IMR-90 (cell line): ENCODE results near the gene TSEN34. TPM values are rescaled to one million over a fixed set of nuclear protein-coding genes. Genes with fewer than 3 reads are reported as not detected.
"Not testable (repeated sequence)": the region's sequence is repeated elsewhere in the genome, so short reads cannot be mapped to it uniquely, and the experiment has no call there.

Source experiments
- ATAC-seq: fragments of 200-7000 bp; cut with Tn5 transposase; 2 replicates; pipeline ENCODE4 v1.9.1; 2020; ENCODE audit warnings: low read depth, mild to moderate bottlenecking, moderate library complexity
- BruUV-seq: library from RNA; stranded (reverse); fragments of 400-500 nt; replicated peaks from 2 replicates; lab custom pipeline; 2021; lab: Mats Ljungman, UMichigan
- CTCF ChIA-PET: fragments of 300-600 bp; formaldehyde crosslinking; extraction: SDS; loops from one replicate; lab custom pipeline; 2021; ENCODE audit warnings: antibody characterized with exemption; lab: Yijun Ruan, JAX
- POLR2A ChIA-PET: fragments of 300-600 bp; sonication (Branson Sonifier 250); formaldehyde crosslinking; loops from one replicate; lab custom pipeline; 2022; ENCODE audit warnings: antibody characterized with exemption; ENCODE audit not compliant: unreplicated experiment; lab: Charles Lee
- DNase-seq: peaks from one replicate; pipeline ENCODE4 v3.0.0; 2013
- H2AFZ ChIP-seq: replicated peaks from 2 replicates; pipeline ENCODE3; 2013; ENCODE audit warnings: low read length, mild to moderate bottlenecking; ENCODE audit not compliant: poor library complexity
- H2AK5ac ChIP-seq: 2 replicates; pipeline ENCODE4 v1.6.1; 2013; ENCODE audit warnings: low read depth, low read length, inconsistent platforms
- H2AK9ac ChIP-seq: replicated peaks from 2 replicates; pipeline ENCODE3; 2013; ENCODE audit warnings: mild to moderate bottlenecking, low read depth, low read length, moderate library complexity; ENCODE audit not compliant: poor library complexity
- H2BK120ac ChIP-seq: 2 replicates; pipeline ENCODE4 v1.6.1; 2013; ENCODE audit warnings: low read depth, low read length, inconsistent platforms
- H2BK15ac ChIP-seq: 3 replicates; pipeline ENCODE4 v1.6.1; 2013; ENCODE audit warnings: low read depth, low read length, inconsistent platforms
- H2BK20ac ChIP-seq: 2 replicates; pipeline ENCODE4 v1.6.1; 2013; ENCODE audit warnings: low read depth, mild to moderate bottlenecking, inconsistent platforms, low read length, moderate library complexity
- H2BK5ac ChIP-seq: 2 replicates; pipeline ENCODE4 v1.6.1; 2013; ENCODE audit warnings: mild to moderate bottlenecking, low read depth, low read length, inconsistent platforms; ENCODE audit not compliant: poor library complexity, severe bottlenecking
- H3K14ac ChIP-seq: replicated peaks from 2 replicates; pipeline ENCODE4 v1.6.1; 2013; ENCODE audit warnings: low read depth, low read length, inconsistent platforms
- H3K18ac ChIP-seq: 2 replicates; pipeline ENCODE4 v1.6.1; 2013; ENCODE audit warnings: low read depth, low read length, control low read depth
- H3K23ac ChIP-seq: 2 replicates; pipeline ENCODE4 v1.6.1; 2013; ENCODE audit warnings: low read depth, low read length, inconsistent platforms
- H3K27ac ChIP-seq: 2 replicates; pipeline ENCODE4 v1.5.1; 2013; ENCODE audit warnings: mild to moderate bottlenecking, control low read depth, low read length; ENCODE audit not compliant: insufficient read depth
- H3K27me3 ChIP-seq: 2 replicates; pipeline ENCODE4 v1.6.1; 2013; ENCODE audit warnings: low read length; ENCODE audit not compliant: control insufficient read depth, insufficient read depth
- H3K36me3 ChIP-seq: 2 replicates; pipeline ENCODE4 v1.6.1; 2013; ENCODE audit warnings: low read length, mixed read lengths; ENCODE audit not compliant: control insufficient read depth, insufficient read depth
- H3K4ac ChIP-seq: 2 replicates; pipeline ENCODE4 v1.6.1; 2013; ENCODE audit warnings: low read depth, low read length, inconsistent platforms
- H3K4me1 ChIP-seq: 2 replicates; pipeline ENCODE4 v1.6.1; 2013; ENCODE audit warnings: low read length, mixed read lengths; ENCODE audit not compliant: control insufficient read depth, insufficient read depth
- H3K4me2 ChIP-seq: 2 replicates; pipeline ENCODE4 v1.6.1; 2013; ENCODE audit warnings: low read depth, mild to moderate bottlenecking, control low read depth, low read length, moderate library complexity
- H3K4me3 ChIP-seq: 2 replicates; pipeline ENCODE4 v1.5.1; 2013; ENCODE audit warnings: low read depth, mild to moderate bottlenecking, control low read depth, low read length, moderate library complexity; ENCODE audit not compliant: insufficient read depth
- H3K56ac ChIP-seq: 2 replicates; pipeline ENCODE4 v1.6.1; 2013; ENCODE audit warnings: low read length, inconsistent platforms; ENCODE audit not compliant: insufficient read depth; ENCODE audit errors: extremely low read depth
- H3K79me1 ChIP-seq, 2 experiments: 2 replicates each; pipeline ENCODE4 v1.6.1; 2013; ENCODE audit warnings: low read length in 2 of 2, inconsistent platforms in 1 of 2, low read depth in 1 of 2
- H3K9ac ChIP-seq: 2 replicates; pipeline ENCODE4 v1.6.1; 2013; ENCODE audit warnings: low read depth, low read length, control low read depth
- H3K9me1 ChIP-seq: 2 replicates; pipeline ENCODE4 v1.6.1; 2013; ENCODE audit warnings: low read length, inconsistent platforms; ENCODE audit not compliant: insufficient read depth
- H3K9me3 ChIP-seq: 2 replicates; pipeline ENCODE4 v1.6.1; 2013; ENCODE audit warnings: low read length; ENCODE audit not compliant: control insufficient read depth, insufficient read depth
- H4K20me1 ChIP-seq: 2 replicates; pipeline ENCODE4 v1.6.1; 2013; ENCODE audit warnings: low read length, inconsistent platforms; ENCODE audit not compliant: insufficient read depth
- H4K5ac ChIP-seq: 2 replicates; pipeline ENCODE4 v1.6.1; 2013; ENCODE audit warnings: mild to moderate bottlenecking, low read depth, low read length, control low read depth
- H4K8ac ChIP-seq, 2 experiments: 2 replicates each; pipeline ENCODE4 v1.6.1; 2013; ENCODE audit warnings: low read depth in 2 of 2, low read length in 2 of 2, control low read depth in 1 of 2, inconsistent platforms in 1 of 2
- H4K91ac ChIP-seq: 2 replicates; pipeline ENCODE4 v1.6.1; 2013; ENCODE audit warnings: low read depth, low read length, inconsistent platforms; ENCODE audit not compliant: insufficient read depth
- WGBS, 2 experiments: methylation state at CpG; one replicate each; pipeline versions ENCODE4 v1.1.5 to v1.1.7; 2013; ENCODE audit warnings: missing lambda C conversion rate in 2 of 2; ENCODE audit not compliant: insufficient read length in 1 of 2; ENCODE audit errors: extremely low coverage in 2 of 2; 5-methylcytosine and 5-hydroxymethylcytosine counted together
- dilution Hi-C: fragments of 300-500 bp; cut with HindIII; formaldehyde crosslinking; loops from one replicate; pipeline ENCODE4 v1.14.3; 2018; ENCODE audit warnings: low sequenced_read_pairs; ENCODE audit not compliant: unreplicated experiment
- in situ Hi-C: fragments of 300-500 bp; cut with MboI; formaldehyde crosslinking; loops from 3 replicates; pipeline ENCODE4 v1.14.3; 2019; ENCODE audit warnings: low sequenced_read_pairs, inconsistent platforms, mixed read lengths
- intact Hi-C: fragments of 100-400 bp; cut with micrococcal nuclease; formaldehyde crosslinking; loops from 2 replicates; pipeline ENCODE4 v1.10.0; 2022
- polyA plus RNA-seq, 3 experiments: library from polyadenylated mRNA; depleted of rRNA; stranded (reverse); fragments of >200 nt; gene quantifications; 2 replicates each; pipeline ENCODE4 v1.2.3, GENCODE V29; 2012; ENCODE audit warnings: low replicate concordance in 1 of 3
- total RNA-seq: library from RNA; depleted of rRNA; stranded (reverse); fragments of >200 nt; gene quantifications from 2 replicates; pipeline ENCODE4 v1.2.3, GENCODE V29; 2012

TSEN34 gene
- total and polyA plus RNA-seq, 2 of the 4 experiments (the other 2 are of a cell fraction): 32.1 to 69.4 TPM

- H3K14ac ChIP-seq, H2BK120ac ChIP-seq, intact Hi-C loops, H3K27me3 ChIP-seq, H3K23ac ChIP-seq, H3K9me3 ChIP-seq, H3K27ac ChIP-seq, dilution Hi-C loops, in situ Hi-C loops, H2BK5ac ChIP-seq, H3K56ac ChIP-seq, H4K20me1 ChIP-seq, BruUV-seq, H3K4me3 ChIP-seq, CTCF ChIA-PET, H3K18ac ChIP-seq, POLR2A ChIA-PET, H3K4me2 ChIP-seq, H4K5ac ChIP-seq, ATAC-seq, H3K9me1 ChIP-seq, H2AFZ ChIP-seq, DNase-seq, H3K36me3 ChIP-seq, H3K4me1 ChIP-seq, H3K9ac ChIP-seq, H2AK9ac ChIP-seq, H2AK5ac ChIP-seq, H2BK15ac ChIP-seq, H4K8ac ChIP-seq, H3K79me1 ChIP-seq, H2BK20ac ChIP-seq, H3K4ac ChIP-seq, H4K91ac ChIP-seq: not testable (repeated sequence)
- WGBS, 2 experiments: 46% methylated on average over 6 of the region's 22 CpGs; no CpG with 5 or more reads in 1 of the 2 experiments
Observed at GRCh38 chr19:54240372-54241336, 49.5 kb downstream of the TSEN34 start.

DNA sequence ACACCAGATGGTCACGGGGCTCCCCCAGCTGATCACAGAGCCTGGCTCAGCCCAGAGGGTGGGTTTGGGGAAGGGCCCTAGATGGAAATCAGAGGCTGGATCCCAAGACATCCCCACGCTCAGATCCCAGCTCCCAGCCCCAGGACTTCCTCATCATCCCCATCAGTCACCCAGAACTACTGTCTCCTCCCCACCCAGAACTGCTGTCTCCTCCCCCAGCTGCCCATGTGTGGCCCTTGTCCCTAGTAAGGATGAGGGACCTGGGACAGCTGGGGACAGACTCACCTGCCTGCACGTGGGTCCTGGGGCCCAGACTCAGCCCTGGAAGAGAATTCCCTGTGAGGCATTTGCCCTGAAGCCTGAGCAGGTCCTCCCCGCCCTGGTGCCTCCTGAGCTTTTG is 51.1 kb downstream of the TSEN34 start:
- H4K8ac ChIP-seq, H4K5ac ChIP-seq, dilution Hi-C loops, BruUV-seq, H3K56ac ChIP-seq, H3K4ac ChIP-seq, H4K20me1 ChIP-seq, H2BK15ac ChIP-seq, H3K9me1 ChIP-seq, intact Hi-C loops, H3K18ac ChIP-seq, H3K4me3 ChIP-seq, H3K4me2 ChIP-seq, H3K36me3 ChIP-seq, H2AFZ ChIP-seq, DNase-seq, H3K23ac ChIP-seq, in situ Hi-C loops, H2AK9ac ChIP-seq, H2BK20ac ChIP-seq, H4K91ac ChIP-seq, H2BK120ac ChIP-seq, H3K9me3 ChIP-seq, ATAC-seq, H3K79me1 ChIP-seq, H2AK5ac ChIP-seq, H3K4me1 ChIP-seq, H2BK5ac ChIP-seq, CTCF ChIA-PET, POLR2A ChIA-PET, H3K27me3 ChIP-seq, H3K27ac ChIP-seq, H3K14ac ChIP-seq, H3K9ac ChIP-seq: not testable (repeated sequence)
- WGBS, 2 experiments: no CpG with 5 or more reads among the region's 4 CpGs
